SK-N-SH treated with all-trans-retinoic acid at 6 μM for 48 hours (cell line): ENCODE results near the gene LRTM1.
A peak's percentile ranks its signal among the peaks of the same experiment; 100 is the strongest.

Experiments used
- ATAC-seq: fragments of 200-7000 bp; cut with Tn5 transposase; 3 replicates; pipeline ENCODE4 v1.9.1; 2020; ENCODE audit warnings: mild to moderate bottlenecking, moderate library complexity
- ARNTL ChIP-seq: fragments of 450-650 bp; formaldehyde crosslinking; IDR thresholded peaks from 2 replicates; pipeline ENCODE4 v1.5.0; 2020; ENCODE audit warnings: low read depth, mild to moderate bottlenecking, moderate library complexity, borderline replicate concordance
- BACH2 ChIP-seq: fragments of 250-450 bp; sonication (Bioruptor Pico); IDR thresholded peaks from 2 replicates; pipeline ENCODE4 v1.9.0; 2021; ENCODE audit warnings: mild to moderate bottlenecking, borderline replicate concordance
- CREB5 ChIP-seq: fragments of 250-450 bp; sonication (Bioruptor Pico); IDR thresholded peaks from 2 replicates; pipeline ENCODE4 v1.5.1; 2020; ENCODE audit warnings: low read depth, mild to moderate bottlenecking, moderate library complexity
- CSDC2 ChIP-seq: fragments of 250-450 bp; sonication (Bioruptor Pico); IDR thresholded peaks from 2 replicates; pipeline ENCODE4 v1.5.0; 2020; ENCODE audit warnings: mild to moderate bottlenecking, moderate library complexity
- CSRNP3 ChIP-seq: fragments of 250-450 bp; sonication (Bioruptor Pico); IDR thresholded peaks from 2 replicates; pipeline ENCODE4 v1.5.1; 2021; ENCODE audit warnings: mild to moderate bottlenecking, moderate library complexity
- ESRRG ChIP-seq: fragments of 250-450 bp; sonication (Bioruptor Pico); IDR thresholded peaks from 2 replicates; pipeline ENCODE4 v1.6.1; 2021; ENCODE audit warnings: mild to moderate bottlenecking
- GLIS3 ChIP-seq: fragments of 250-450 bp; sonication (Bioruptor Pico); IDR thresholded peaks from 2 replicates; pipeline ENCODE4 v1.5.0; 2020; ENCODE audit warnings: mild to moderate bottlenecking, moderate library complexity
- ISL1 ChIP-seq: fragments of 250-450 bp; sonication (Bioruptor Pico); IDR thresholded peaks from 2 replicates; pipeline ENCODE4 v2.1.2; 2022; ENCODE audit warnings: mild to moderate bottlenecking, moderate library complexity
- OSR1 ChIP-seq: fragments of 250-450 bp; sonication (Bioruptor Pico); IDR thresholded peaks from 2 replicates; pipeline ENCODE4 v1.8.0; 2022; ENCODE audit warnings: moderate library complexity, mild to moderate bottlenecking, inconsistent platforms
- PATZ1 ChIP-seq: fragments of 250-450 bp; sonication (Bioruptor Pico); IDR thresholded peaks from 2 replicates; pipeline ENCODE4 v1.8.0; 2020; ENCODE audit warnings: mild to moderate bottlenecking, moderate library complexity, borderline replicate concordance
- POU6F1 ChIP-seq: fragments of 250-450 bp; sonication (Bioruptor Pico); IDR thresholded peaks from 2 replicates; pipeline ENCODE4 v1.8.0; 2021; ENCODE audit warnings: low read depth, mild to moderate bottlenecking, moderate library complexity, borderline replicate concordance
- PPARA ChIP-seq: fragments of 250-450 bp; sonication (Bioruptor Pico); IDR thresholded peaks from 2 replicates; pipeline ENCODE4 v1.5.0; 2020; ENCODE audit warnings: mild to moderate bottlenecking, borderline replicate concordance
- RARB ChIP-seq: fragments of 250-450 bp; sonication (Bioruptor Pico); IDR thresholded peaks from 2 replicates; pipeline ENCODE4 v1.8.0; 2021; ENCODE audit warnings: mild to moderate bottlenecking, moderate library complexity
- SNAI2 ChIP-seq: fragments of 250-450 bp; sonication (Bioruptor Pico); IDR thresholded peaks from 2 replicates; pipeline ENCODE4 v1.5.0; 2020; ENCODE audit warnings: mild to moderate bottlenecking, moderate library complexity
- TCF4 ChIP-seq: fragments of 250-450 bp; sonication (Bioruptor Pico); IDR thresholded peaks from 2 replicates; pipeline ENCODE4 v1.8.0; 2021; ENCODE audit warnings: mild to moderate bottlenecking, moderate library complexity, borderline replicate concordance
- TOX ChIP-seq: fragments of 250-450 bp; sonication (Bioruptor Pico); IDR thresholded peaks from 2 replicates; pipeline ENCODE4 v1.8.0; 2021; ENCODE audit warnings: mild to moderate bottlenecking, moderate library complexity, borderline replicate concordance
- ZC3H10 ChIP-seq: fragments of 250-450 bp; sonication (Bioruptor Pico); IDR thresholded peaks from 2 replicates; pipeline ENCODE4 v1.5.1; 2021; ENCODE audit warnings: mild to moderate bottlenecking, moderate library complexity
- ZFP3 ChIP-seq: fragments of 250-450 bp; sonication (Bioruptor Pico); IDR thresholded peaks from 2 replicates; pipeline ENCODE4 v1.5.0; 2020; ENCODE audit warnings: mild to moderate bottlenecking, moderate library complexity
- ZFP30 ChIP-seq: fragments of 450-650 bp; formaldehyde crosslinking; IDR thresholded peaks from 2 replicates; pipeline ENCODE4 v1.5.0; 2022; ENCODE audit warnings: mild to moderate bottlenecking, moderate library complexity
- ZNF565 ChIP-seq: fragments of 450-650 bp; formaldehyde crosslinking; conservative IDR thresholded peaks from 2 replicates; pipeline ENCODE4 v1.5.0; 2020; ENCODE audit warnings: low read depth, mild to moderate bottlenecking, moderate library complexity
- ZNF70 ChIP-seq: fragments of 450-650 bp; formaldehyde crosslinking; IDR thresholded peaks from 2 replicates; pipeline ENCODE4 v1.5.0; 2020; ENCODE audit warnings: mild to moderate bottlenecking, moderate library complexity
- ZNF8 ChIP-seq: fragments of 450-650 bp; formaldehyde crosslinking; IDR thresholded peaks from 2 replicates; pipeline ENCODE4 v1.5.0; 2020; ENCODE audit warnings: mild to moderate bottlenecking, moderate library complexity

The LRTM1 gene

GRCh38 chr3:54968546-54969172, 40.8 kb upstream of the LRTM1 start:
- TF ChIP-seq BACH2 (CRISPR knock-in tag) (no peak), ZFP30 (CRISPR knock-in tag) (no peak), CREB5 (no peak), PATZ1 (CRISPR knock-in tag) (no peak), ISL1 (CRISPR knock-in tag) (peak; percentile 44), TOX (no peak), CSDC2 (no peak)
- peak; percentile 34; the same call in 1 of the 3 replicates for ATAC-seq

GRCh38 chr3:54967731-54968161, 39.9 kb upstream of the LRTM1 start:
- ATAC-seq, result no peak
- TF ChIP-seq ESRRG (CRISPR knock-in tag) (no peak), GLIS3 (CRISPR knock-in tag) (no peak), ZNF565 (no peak), OSR1 (CRISPR knock-in tag) (no peak), ISL1 (CRISPR knock-in tag) (no peak)

GRCh38 chr3:54966979-54967378, 39.1 kb upstream of the LRTM1 start:
- TF ChIP-seq ZFP3 (CRISPR knock-in tag) (no peak), ESRRG (CRISPR knock-in tag) (no peak), CSRNP3 (CRISPR knock-in tag) (no peak), ZNF70 (CRISPR knock-in tag) (no peak), ARNTL (no peak), ZC3H10 (no peak)
- TF ChIP-seq, all 23 proteins: peak for 0
- no peak for ATAC-seq

GRCh38 chr3:54965746-54966145, 37.9 kb upstream of the LRTM1 start:
- peak; percentile 84 for ATAC-seq
- TF ChIP-seq PPARA (CRISPR knock-in tag) (no peak), TOX (no peak), RARB (no peak), SNAI2 (no peak), ISL1 (CRISPR knock-in tag) (no peak), ZNF70 (CRISPR knock-in tag) (no peak), CREB5 (no peak), PATZ1 (CRISPR knock-in tag) (no peak), BACH2 (CRISPR knock-in tag) (no peak), POU6F1 (CRISPR knock-in tag) (no peak), ZC3H10 (no peak), TCF4 (CRISPR knock-in tag) (no peak), CSRNP3 (CRISPR knock-in tag) (no peak), ZNF8 (CRISPR knock-in tag) (no peak), ESRRG (CRISPR knock-in tag) (no peak)
